Measurements from ENCODE around the gene FBXL7.

Gene FBXL7

DNA sequence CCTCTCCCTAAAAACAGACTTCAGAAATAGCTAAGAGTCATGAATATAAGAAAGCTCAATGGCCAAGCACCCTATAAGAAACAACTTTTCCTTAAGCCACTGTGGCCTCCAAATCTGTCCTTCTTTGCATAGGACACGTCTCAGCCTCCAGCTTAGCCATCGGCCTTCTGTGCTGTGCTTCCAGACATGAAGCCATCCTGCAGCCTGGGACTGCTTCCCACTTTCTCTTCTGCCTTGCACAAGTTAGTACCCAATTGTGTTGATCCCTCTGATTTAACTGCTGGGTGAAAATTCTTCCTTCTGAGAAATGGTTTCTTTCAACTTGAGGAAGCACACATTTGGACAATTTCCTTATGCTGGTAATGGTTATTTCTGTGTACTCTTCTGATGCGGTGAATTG lies 344.9 kb downstream of the FBXL7 start:
- H3K4me1 ChIP-seq (ENCODE audit: control insufficient read depth in 1 of 2, insufficient read depth in 1 of 2, low read depth in 1 of 2, low read length in 1 of 2), result no peaks in the 10 kb centered on the region
- no peaks in the 10 kb centered on the region for H3K27me3 ChIP-seq
- no peaks in the 10 kb centered on the region for H3K36me3 ChIP-seq
- H3K9me3 ChIP-seq, result no peaks in the 10 kb centered on the region
- H3K27ac ChIP-seq, result no peak overlapping the region
- TF ChIP-seq, protein P1, sequence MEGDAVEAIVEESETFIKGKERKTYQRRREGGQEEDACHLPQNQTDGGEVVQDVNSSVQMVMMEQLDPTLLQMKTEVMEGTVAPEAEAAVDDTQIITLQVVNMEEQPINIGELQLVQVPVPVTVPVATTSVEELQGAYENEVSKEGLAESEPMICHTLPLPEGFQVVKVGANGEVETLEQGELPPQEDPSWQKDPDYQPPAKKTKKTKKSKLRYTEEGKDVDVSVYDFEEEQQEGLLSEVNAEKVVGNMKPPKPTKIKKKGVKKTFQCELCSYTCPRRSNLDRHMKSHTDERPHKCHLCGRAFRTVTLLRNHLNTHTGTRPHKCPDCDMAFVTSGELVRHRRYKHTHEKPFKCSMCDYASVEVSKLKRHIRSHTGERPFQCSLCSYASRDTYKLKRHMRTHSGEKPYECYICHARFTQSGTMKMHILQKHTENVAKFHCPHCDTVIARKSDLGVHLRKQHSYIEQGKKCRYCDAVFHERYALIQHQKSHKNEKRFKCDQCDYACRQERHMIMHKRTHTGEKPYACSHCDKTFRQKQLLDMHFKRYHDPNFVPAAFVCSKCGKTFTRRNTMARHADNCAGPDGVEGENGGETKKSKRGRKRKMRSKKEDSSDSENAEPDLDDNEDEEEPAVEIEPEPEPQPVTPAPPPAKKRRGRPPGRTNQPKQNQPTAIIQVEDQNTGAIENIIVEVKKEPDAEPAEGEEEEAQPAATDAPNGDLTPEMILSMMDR (IDR thresholded peaks at IDR 0.05), result no peak
- no peak overlapping the region for H3K4me3 ChIP-seq (ENCODE audit: low read depth in 1 of 2, low read length in 1 of 2)

DNA sequence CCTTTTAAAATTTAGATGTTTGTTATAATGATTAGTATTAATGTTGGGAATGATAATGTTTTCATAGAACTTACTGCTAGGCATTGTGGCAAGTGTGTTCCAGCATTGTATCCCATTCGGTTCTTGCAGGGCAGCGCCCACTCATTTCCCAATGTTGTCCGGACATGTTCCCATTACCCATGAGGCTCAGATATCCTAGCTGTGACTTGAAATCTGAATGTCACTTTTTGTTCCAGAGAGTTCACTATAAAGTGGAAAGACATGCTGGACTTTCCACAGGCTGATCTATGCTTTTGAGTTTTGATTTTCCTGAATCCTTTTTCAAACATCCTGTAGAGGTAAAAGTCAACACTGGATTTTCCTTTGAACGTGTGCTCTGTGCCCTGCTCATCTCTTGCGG lies 350.6 kb downstream of the FBXL7 start:
- Histone ChIP-seq H3K36me3 (no peaks in the 10 kb centered on the region), H3K9me3 (no peaks in the 10 kb centered on the region), H3K4me1 (ENCODE audit: control insufficient read depth in 1 of 2, insufficient read depth in 1 of 2, low read depth in 1 of 2, low read length in 1 of 2) (no peaks in the 10 kb centered on the region), H3K27ac (no peak overlapping the region), H3K27me3 (no peaks in the 10 kb centered on the region), H3K4me3 (ENCODE audit: low read depth in 1 of 2, low read length in 1 of 2) (no peak overlapping the region)
- TF ChIP-seq, protein P1 (IDR thresholded peaks at IDR 0.05), result no peak

DNA sequence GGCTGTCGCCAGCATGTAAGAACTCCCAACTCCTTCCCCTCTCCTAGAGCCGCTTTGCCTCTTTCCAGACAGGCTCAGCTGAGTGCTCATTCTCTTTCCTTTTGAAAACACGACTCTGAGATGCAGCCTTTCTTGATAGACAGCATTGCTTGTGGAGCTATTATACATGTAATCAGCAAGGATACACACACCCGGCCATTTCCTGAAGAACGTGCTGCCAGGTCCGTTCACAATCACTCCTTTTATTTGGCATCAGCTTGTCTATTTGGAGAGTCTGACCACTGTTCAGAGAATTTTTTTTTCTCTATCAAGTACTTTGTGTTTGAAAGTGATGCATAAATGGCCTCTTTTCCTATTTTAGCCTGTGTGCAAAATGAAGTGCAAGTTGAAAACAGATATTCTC lies 351.0 kb downstream of the FBXL7 start:
- Histone ChIP-seq H3K27ac (no peak overlapping the region), H3K4me3 (ENCODE audit: low read depth in 1 of 2, low read length in 1 of 2) (no peak overlapping the region), H3K27me3 (no peaks in the 10 kb centered on the region), H3K9me3 (no peaks in the 10 kb centered on the region), H3K4me1 (ENCODE audit: control insufficient read depth in 1 of 2, insufficient read depth in 1 of 2, low read depth in 1 of 2, low read length in 1 of 2) (no peaks in the 10 kb centered on the region), H3K36me3 (no peaks in the 10 kb centered on the region)
- TF ChIP-seq, protein P1 (IDR thresholded peaks at IDR 0.05), result no peak

DNA sequence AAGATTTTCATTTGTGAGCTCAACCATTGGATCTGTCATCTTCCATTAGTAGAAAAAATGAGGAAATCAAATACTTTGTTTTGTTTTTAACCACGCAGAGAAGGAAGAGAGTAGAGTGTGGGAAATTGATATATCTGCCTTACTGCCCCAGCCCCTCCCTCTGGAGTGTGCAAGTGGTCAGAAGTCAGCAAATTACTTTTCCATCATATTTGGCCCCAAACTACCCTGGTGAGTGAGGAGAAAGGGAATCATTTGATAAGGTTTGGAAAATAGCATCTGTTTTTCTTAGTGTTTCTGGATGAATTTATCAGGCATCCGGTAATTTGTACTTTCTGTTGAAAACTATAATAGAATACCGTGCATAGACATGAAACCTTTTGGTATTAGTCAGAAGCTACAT lies 352.2 kb downstream of the FBXL7 start:
- H3K27me3 ChIP-seq, result no peaks in the 10 kb centered on the region
- H3K4me1 ChIP-seq (ENCODE audit: control insufficient read depth in 1 of 2, insufficient read depth in 1 of 2, low read depth in 1 of 2, low read length in 1 of 2), result no peaks in the 10 kb centered on the region
- H3K36me3 ChIP-seq, result no peaks in the 10 kb centered on the region
- no peak overlapping the region for H3K27ac ChIP-seq
- TF ChIP-seq, protein P1 (IDR thresholded peaks at IDR 0.05), result no peak
- H3K9me3 ChIP-seq, result no peaks in the 10 kb centered on the region
- H3K4me3 ChIP-seq (ENCODE audit: low read depth in 1 of 2, low read length in 1 of 2), result no peak overlapping the region

DNA sequence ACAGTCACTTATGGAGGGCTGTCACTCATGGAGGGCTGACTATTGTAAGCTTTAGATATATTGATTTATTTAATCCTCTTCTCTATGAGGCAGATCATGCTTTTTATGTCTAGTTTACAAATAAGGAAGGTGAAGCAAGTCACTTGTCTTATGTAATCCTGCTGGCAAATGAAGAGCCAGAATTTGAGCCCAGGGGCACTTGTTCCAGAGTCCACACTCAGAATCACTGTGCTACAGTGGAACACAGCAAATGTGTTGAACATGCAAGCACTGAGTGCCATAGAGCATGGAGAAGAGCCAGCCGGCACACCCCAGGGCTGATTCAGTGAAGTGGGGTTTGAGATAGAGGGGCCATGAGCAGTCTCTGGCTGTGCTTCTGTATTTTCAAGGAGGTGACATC lies 353.0 kb downstream of the FBXL7 start:
- Histone ChIP-seq H3K4me1 (ENCODE audit: control insufficient read depth in 1 of 2, insufficient read depth in 1 of 2, low read depth in 1 of 2, low read length in 1 of 2) (no peaks in the 10 kb centered on the region), H3K4me3 (ENCODE audit: low read depth in 1 of 2, low read length in 1 of 2) (no peak overlapping the region), H3K36me3 (no peaks in the 10 kb centered on the region), H3K9me3 (no peaks in the 10 kb centered on the region), H3K27ac (no peak overlapping the region), H3K27me3 (no peaks in the 10 kb centered on the region)
- TF ChIP-seq, protein P1 (IDR thresholded peaks at IDR 0.05), result no peak

DNA sequence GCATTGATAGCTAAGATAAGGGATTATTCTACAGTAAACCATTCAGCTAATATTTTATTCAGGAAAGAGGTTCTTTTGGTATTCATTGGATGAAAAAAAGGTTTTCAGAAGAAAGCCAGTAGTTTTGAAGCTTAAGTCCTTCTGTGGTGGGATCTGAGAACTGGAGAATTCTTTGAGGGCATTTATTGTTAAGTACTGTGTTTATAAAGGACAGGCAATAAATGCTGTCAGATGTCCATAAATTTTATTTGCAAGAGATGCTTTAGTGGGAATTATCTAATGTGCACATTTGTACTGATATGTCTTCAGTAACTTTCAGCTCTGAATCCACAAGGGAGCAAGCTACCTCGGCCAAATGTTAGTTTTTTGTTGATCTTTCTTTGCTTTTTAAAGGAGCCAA lies 358.3 kb downstream of the FBXL7 start:
- Histone ChIP-seq H3K27me3 (no peaks in the 10 kb centered on the region), H3K9me3 (no peaks in the 10 kb centered on the region), H3K36me3 (no peaks in the 10 kb centered on the region), H3K27ac (no peak overlapping the region), H3K4me3 (ENCODE audit: low read depth in 1 of 2, low read length in 1 of 2) (no peak overlapping the region), H3K4me1 (ENCODE audit: control insufficient read depth in 1 of 2, insufficient read depth in 1 of 2, low read depth in 1 of 2, low read length in 1 of 2) (no peaks in the 10 kb centered on the region)
- TF ChIP-seq, protein P1 (IDR thresholded peaks at IDR 0.05), result no peak

All from neutrophil (primary cell).